Activated CD8-positive, alpha-beta memory T cell treated with anti-CD3 and anti-CD28 coated beads for 1 hour (primary cell): ENCODE data around the gene YAF2.
"Not testable (repeated sequence)": the region's sequence is repeated elsewhere in the genome, so short reads cannot be mapped to it uniquely, and the experiment has no call there.

Experiments
- DNase-seq, 2 donors: peaks; one replicate each; pipeline ENCODE4 v3.0.0-alpha.2; 2020; ENCODE audit warnings: low read depth in 1 of 2; ENCODE audit errors: extremely low read depth in 1 of 2

YAF2 gene

DNA sequence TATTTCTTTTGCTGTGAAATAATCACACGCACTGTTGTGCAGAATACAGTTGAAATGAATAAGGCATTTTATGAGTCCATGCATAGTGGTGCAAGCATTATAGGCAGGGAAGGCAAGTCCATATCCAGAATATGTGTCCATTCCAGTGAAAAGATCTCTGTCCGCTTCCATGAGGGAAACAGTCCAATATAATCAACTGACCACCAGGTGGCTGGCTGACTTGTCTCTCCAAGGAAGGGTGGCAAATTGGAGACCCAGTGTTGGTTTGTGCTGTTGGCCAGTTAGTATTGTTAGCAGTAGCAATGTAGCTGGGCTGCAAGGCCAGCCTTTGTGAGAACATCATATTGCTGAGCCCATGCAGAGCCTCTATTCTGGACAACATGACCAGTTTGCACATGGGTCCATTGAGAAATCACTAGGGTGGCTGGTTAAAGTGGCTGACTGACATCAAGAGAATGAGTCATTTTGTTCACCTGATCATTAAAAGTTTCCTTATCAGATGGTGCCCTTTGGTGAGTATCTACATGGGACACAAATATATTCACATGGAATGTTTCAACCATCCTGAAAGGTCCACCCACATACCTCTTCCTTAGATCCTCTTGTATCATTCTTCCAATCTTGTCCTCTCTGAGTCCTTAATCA, 17.3 kb upstream of the YAF2 start:
- no peak for DNase-seq

DNA sequence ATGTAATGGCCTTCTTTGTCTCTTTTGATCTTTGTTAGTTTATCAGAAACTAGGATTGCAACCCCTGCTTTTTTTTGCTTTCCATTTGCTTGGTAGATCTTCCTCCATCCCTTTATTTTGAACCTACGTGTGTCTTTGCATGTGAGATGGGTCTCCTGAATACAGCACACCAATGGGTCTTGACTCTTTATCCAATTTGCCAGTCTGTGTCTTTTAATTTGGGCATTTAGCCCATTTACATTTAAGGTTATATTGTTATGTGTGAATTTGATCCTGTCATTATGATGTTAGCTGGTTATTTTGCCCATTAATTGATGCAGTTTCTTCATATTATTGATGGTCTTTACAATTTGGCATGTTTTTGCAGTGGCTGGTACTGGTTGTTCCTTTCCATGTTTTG, 14.6 kb upstream of the YAF2 start:
- not testable (repeated sequence) for DNase-seq

- DNase-seq, result not testable (repeated sequence)
Observed at GRCh38 chr12:42249033-42249432, 11.0 kb upstream of the YAF2 start.

DNA sequence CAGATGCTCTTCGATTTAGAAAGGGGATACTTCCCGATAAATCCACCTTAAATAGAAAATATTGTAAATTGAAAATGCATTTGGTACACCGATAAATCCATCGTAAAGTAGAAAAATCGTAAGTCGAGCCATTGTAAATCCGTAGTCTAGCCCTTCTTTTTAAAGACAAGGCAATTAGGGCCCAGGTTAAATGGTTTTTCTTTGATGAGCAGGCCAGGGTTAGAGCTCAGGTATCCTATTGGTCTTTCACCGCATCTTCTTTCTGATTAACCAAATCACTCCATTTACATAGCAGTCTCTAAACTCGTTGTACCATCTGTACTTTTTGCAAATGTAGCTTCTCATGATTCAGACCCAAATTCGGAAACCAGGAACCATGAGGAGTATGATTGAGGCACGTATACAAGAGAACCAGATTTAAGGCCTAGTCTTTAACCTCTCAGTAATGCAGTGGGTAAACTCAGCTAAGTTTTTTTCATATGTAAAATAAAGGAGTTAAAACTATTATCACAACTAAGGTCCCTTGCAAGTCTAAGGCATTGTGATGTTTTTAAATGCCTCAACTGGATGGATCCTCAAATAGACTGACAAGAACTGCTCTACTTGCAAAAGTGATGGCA, 2.2 kb upstream of the YAF2 start:
- DNase-seq, result no peak

- DNase-seq, result no peak
Observed at GRCh38 chr12:42237853-42238239, 202 bp downstream of the YAF2 start.

- peak; percentile 27 to 45 for DNase-seq
Observed at GRCh38 chr12:42237052-42237852, 796 bp downstream of the YAF2 start.

GRCh38 chr12:42236017-42236416, 2.0 kb downstream of the YAF2 start:
- DNase-seq, result no peak

DNA sequence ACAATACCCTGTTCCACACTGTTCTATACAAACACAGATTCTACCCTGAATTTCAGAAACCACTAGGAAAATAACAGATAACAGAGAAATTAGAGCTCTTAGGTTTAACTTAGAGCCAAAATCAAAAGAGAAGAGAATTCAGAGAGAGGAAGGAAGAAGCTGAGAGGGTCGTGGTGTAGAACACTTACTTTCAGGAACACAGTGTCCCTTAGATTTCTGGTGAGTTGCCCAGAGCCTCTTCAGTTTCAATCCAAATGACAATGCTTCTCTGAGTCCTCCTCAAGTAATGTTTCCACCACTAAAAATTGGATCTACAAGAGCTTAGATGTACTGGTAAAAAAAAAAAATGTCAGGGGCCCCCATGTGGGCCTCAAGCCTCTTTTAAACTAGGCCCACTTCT, 2.6 kb downstream of the YAF2 start:
- DNase-seq, result no peak

DNA sequence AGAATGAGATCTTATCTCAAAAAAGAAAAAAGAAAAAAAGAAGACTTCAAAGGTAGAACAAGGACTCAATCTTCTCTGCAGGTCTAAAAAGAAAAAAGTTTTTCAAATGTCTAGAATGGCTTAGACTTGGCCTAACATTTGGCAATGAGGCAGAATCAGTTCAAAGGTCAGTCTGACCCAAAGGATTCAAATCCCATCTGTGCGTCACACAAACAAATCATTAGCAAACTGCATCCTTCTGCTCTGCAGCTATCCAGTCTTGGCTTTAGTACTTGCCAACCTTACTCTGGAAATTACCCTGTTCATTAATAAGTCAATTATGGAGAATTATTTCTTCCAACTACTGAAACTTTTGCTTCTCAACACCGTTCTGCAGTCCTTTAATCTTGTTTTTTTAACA, 3.1 kb downstream of the YAF2 start:
- no peak for DNase-seq

GRCh38 chr12:42227525-42227924, 10.5 kb downstream of the YAF2 start:
- DNase-seq, result not testable (repeated sequence)

DNA sequence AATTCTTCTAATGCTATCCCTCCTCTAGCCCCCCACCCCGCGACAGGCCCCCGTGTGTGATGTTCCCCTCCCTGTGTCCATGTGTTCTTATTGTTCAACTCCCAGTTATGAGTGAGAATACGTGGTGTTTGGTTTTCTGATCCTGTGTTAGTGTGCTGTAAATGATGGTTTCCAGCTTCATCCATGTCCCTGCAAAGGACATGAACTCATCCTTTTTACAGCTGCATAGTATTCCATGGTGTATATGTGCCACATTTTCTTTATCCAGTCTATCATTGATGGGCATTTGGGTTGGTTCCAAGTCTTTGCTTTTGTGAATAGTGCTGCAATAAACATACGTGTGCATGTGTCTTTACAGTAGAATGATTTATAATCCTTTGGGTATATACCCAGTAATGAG, 13.5 kb downstream of the YAF2 start:
- not testable (repeated sequence) for DNase-seq

DNA sequence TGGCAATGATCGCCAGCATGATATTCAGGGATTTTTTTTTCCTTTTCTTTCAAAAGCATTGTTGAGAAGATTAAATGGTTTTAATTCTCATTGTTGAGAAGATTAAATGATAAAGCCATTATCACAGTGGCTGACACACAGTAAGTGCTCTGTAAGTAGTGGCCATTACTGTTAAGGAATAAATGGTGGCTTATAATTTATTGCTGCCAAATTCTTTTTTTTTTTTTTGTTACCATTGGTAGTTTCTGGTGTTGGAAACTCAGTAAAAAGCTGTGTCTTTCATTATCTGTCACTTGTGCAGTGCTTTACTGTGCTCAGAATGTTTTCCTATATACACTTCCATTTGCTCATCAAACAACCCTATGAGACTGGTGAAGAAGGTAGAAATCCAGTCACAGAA, 15.3 kb downstream of the YAF2 start:
- DNase-seq, result no peak

DNA sequence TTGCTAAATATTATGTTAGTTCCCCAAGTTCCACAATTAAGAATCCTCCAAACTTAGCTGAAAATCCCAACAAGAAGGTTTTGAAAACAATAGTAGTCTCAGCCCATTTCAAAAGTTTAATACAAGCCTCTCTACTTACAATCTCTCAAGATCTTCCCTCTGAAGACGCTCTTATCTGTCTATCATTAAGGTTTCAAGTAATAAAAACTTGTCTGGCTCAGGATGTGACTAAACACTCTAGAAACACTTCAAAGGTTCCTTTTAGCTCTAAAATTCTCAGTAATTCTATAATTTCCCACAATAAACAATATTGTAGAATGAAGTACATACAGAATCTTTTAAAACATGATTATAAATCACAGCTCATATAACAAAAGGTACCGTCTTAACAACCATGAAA, 16.3 kb downstream of the YAF2 start:
- no peak for DNase-seq

DNA sequence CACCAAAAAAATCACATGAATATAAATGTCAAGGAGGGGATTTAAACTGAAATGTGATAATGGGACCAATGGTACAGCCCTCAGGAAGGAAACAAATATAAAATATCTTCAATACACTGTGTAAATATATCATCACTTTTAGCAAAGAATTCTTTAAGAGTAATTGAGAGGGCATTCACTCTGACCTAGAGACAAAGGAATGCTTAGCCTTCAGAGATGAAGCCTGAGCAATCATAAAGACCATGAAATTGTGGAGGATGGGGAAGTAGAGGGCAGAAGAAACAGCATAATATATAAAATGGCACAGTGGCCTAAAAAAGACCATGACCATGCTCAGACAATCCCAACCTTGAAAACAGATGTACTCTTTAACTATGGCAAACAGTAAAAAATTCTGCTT, 20.4 kb downstream of the YAF2 start:
- DNase-seq, result no peak

- no peak for DNase-seq
Observed at GRCh38 chr12:42216737-42217136, 21.3 kb downstream of the YAF2 start.

- not testable (repeated sequence) for DNase-seq
Observed at GRCh38 chr12:42215759-42216158, 22.3 kb downstream of the YAF2 start.

- DNase-seq, result no peak
Observed at GRCh38 chr12:42213954-42214426, 24.1 kb downstream of the YAF2 start.

- no peak for DNase-seq
Observed at GRCh38 chr12:42213023-42213422, 25.0 kb downstream of the YAF2 start.

- no peak for DNase-seq
Observed at GRCh38 chr12:42208574-42208973, 29.5 kb downstream of the YAF2 start.

GRCh38 chr12:42204819-42205218, 33.2 kb downstream of the YAF2 start:
- no peak for DNase-seq

- no peak for DNase-seq
Observed at GRCh38 chr12:42204362-42204761, 33.7 kb downstream of the YAF2 start.

DNA sequence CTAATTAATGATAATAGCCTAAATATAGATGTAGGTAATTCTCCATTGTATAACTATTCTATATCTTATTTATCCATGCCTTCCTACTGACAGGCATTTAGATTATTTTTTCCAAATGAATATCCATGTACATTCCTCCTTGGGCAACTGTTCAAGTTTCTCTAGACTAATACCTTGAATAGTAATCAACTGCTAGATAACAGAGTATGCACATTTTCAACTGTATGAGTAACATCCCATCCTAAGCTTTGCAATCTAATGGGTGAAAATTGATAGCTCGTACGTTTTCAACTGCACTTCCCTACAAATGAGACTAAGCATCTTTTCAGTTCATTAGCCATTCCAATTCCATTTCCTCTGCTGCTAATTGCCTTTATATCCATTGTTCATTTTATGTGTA, 37.0 kb downstream of the YAF2 start:
- no peak for DNase-seq
